HepG2 (cell line): ENCODE results near the gene SPRED2. TPM values are rescaled to one million over a fixed set of nuclear protein-coding genes. Genes with fewer than 3 reads are reported as not detected.

ENCODE experiments used
- ATF7 ChIP-seq, 2 experiments: fragments of 450-650 bp in 1 of 2; sonication (generic) in 1 of 2; formaldehyde crosslinking in 1 of 2; IDR thresholded peaks; 2 replicates each; pipeline versions ENCODE4 v1.4.0 to v1.6.1; 2016 to 2020; ENCODE audit warnings: antibody characterized with exemption in 1 of 2, mild to moderate bottlenecking in 1 of 2, missing genetic modification reagents in 1 of 2
- KDM1A ChIP-seq: IDR thresholded peaks from 2 replicates; pipeline ENCODE4 v1.6.1; 2016; ENCODE audit warnings: missing compliant biosample characterization
- KLF16 ChIP-seq, 2 experiments: sonication (generic) in 1 of 2; formaldehyde crosslinking in 1 of 2; IDR thresholded peaks; 2 replicates each; pipeline versions ENCODE4 v1.6.1 to v1.8.0; 2016 to 2023; ENCODE audit warnings: missing genetic modification reagents in 2 of 2, missing compliant biosample characterization in 1 of 2
- SMYD3 ChIP-seq: sonication (generic); formaldehyde crosslinking; IDR thresholded peaks from 2 replicates; pipeline ENCODE4 v1.8.1; 2023; ENCODE audit warnings: mild to moderate bottlenecking, missing genetic modification reagents
- TSC22D2 ChIP-seq: sonication (generic); formaldehyde crosslinking; IDR thresholded peaks from 2 replicates; pipeline ENCODE4 v1.5.1; 2020; ENCODE audit warnings: missing genetic modification reagents, mild to moderate bottlenecking, borderline replicate concordance
- ZEB1 ChIP-seq: IDR thresholded peaks from 2 replicates; pipeline ENCODE4 v1.6.1; 2012; ENCODE audit warnings: mild to moderate bottlenecking, low read depth, inconsistent platforms; ENCODE audit not compliant: insufficient replicate concordance
- ZFY ChIP-seq: sonication (generic); formaldehyde crosslinking; IDR thresholded peaks from 2 replicates; pipeline ENCODE4 v1.4.0; 2020; ENCODE audit warnings: missing genetic modification reagents
- ZNF430 ChIP-seq: sonication (generic); formaldehyde crosslinking; IDR thresholded peaks from 2 replicates; pipeline ENCODE4 v1.9.0; 2021; ENCODE audit warnings: mild to moderate bottlenecking, missing genetic modification reagents
- ZNF577 ChIP-seq: sonication (generic); formaldehyde crosslinking; IDR thresholded peaks from 2 replicates; pipeline ENCODE4 v1.4.0; 2020; ENCODE audit warnings: mild to moderate bottlenecking, low read depth, missing genetic modification reagents, borderline replicate concordance
- ZNF605 ChIP-seq: sonication (generic); formaldehyde crosslinking; IDR thresholded peaks from 2 replicates; pipeline ENCODE4 v1.8.0; 2022; ENCODE audit warnings: mild to moderate bottlenecking, missing genetic modification reagents
- ZNF652 ChIP-seq: IDR thresholded peaks from 2 replicates; pipeline ENCODE4 v1.6.1; 2016; ENCODE audit warnings: low read depth, borderline replicate concordance
- ZNF790 ChIP-seq: sonication (generic); formaldehyde crosslinking; IDR thresholded peaks from 2 replicates; pipeline ENCODE4 v1.8.0; 2022; ENCODE audit warnings: missing genetic modification reagents, mild to moderate bottlenecking, borderline replicate concordance
- polyA plus RNA-seq, 8 experiments: library from polyadenylated mRNA; depleted of rRNA in 3 of 8; stranded (reverse) in 7 of 8; unstranded in 1 of 8; fragments of >200 nt; fragmentation: Illumina TruSeq in 4 of 8; extraction: Trizol in 4 of 8; gene quantifications; 2 replicates each; pipeline versions ENCODE4 v1.2.1 to v1.2.3, GENCODE V29; 2011 to 2016; ENCODE audit warnings: low read depth in 4 of 8, missing spikeins in 1 of 8, mixed read lengths in 1 of 8; ENCODE audit not compliant: insufficient read depth in 1 of 8
- total RNA-seq, 5 experiments: library from RNA; depleted of rRNA; stranded (reverse); fragments of >200 nt; fragmentation: Illumina TruSeq; extraction: Trizol; gene quantifications; 2 replicates each; pipeline ENCODE4 v1.2.3, GENCODE V29; 2016; ENCODE audit warnings: low read depth in 1 of 5
- TF ChIP-seq, protein P1 (sequence below): sonication (generic); formaldehyde crosslinking; IDR thresholded peaks from 2 replicates; pipeline ENCODE4 v1.4.0; 2020; ENCODE audit warnings: low read depth, mild to moderate bottlenecking, missing genetic modification reagents
- TF ChIP-seq, protein P2 (sequence below): IDR thresholded peaks from 2 replicates; pipeline ENCODE4 v1.6.1; 2016; ENCODE audit warnings: control low read depth
- TF ChIP-seq, protein P3 (sequence below): sonication (generic); formaldehyde crosslinking; IDR thresholded peaks from 2 replicates; pipeline ENCODE4 v1.8.1; 2023; ENCODE audit warnings: mild to moderate bottlenecking, missing genetic modification reagents
- TF ChIP-seq, protein P4 (sequence below): sonication (generic); formaldehyde crosslinking; IDR thresholded peaks from 2 replicates; pipeline ENCODE4 v1.5.0; 2020; ENCODE audit warnings: mild to moderate bottlenecking, missing genetic modification reagents, borderline replicate concordance
- TF ChIP-seq, protein P5 (sequence below): sonication (generic); formaldehyde crosslinking; IDR thresholded peaks from 2 replicates; pipeline ENCODE4 v1.8.0; 2022; ENCODE audit warnings: mild to moderate bottlenecking, missing genetic modification reagents, borderline replicate concordance
- TF ChIP-seq, protein P6 (sequence below): IDR thresholded peaks from 2 replicates; pipeline ENCODE4 v1.6.1; 2016; ENCODE audit warnings: missing genetic modification reagents, missing compliant biosample characterization

Gene SPRED2
- total and polyA plus RNA-seq, 2 of the 13 experiments (the other 11 are each of a cell fraction or from before 2014, with no cell fraction given) = 13.0 to 37.0 TPM

DNA sequence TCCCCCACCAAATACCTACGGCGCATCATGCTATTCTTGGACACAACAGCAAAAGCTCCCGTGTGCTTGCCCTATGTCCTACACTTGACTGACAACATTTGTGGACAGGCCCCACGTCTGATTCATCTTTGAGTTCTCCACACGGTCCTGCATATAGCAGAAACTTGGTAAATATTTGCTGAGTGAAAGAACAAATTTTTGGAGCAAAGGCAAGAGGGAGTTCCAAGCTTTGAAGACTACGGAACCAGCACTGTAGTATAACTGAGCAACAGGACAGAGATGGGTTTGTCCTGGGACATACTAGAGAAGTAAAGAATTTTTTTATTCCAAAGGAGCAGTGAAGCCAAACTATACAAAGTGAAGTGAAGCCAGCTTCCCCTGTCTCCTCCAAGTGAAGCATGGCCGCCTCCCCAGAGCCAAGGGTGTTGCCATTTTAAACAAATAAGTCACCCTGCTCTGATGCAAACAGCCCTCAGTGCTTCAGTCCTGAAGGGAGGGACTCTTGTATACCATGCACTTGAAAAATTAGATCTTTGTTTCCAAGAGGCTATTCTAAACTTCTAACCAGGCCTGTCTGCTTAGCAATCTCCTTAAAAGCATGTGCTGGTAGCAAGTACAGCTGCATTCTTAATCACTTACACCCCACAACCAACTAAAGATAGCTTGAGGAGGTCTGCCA is 35.9 kb downstream of the SPRED2 start (continued):
- TF ChIP-seq, protein P1, sequence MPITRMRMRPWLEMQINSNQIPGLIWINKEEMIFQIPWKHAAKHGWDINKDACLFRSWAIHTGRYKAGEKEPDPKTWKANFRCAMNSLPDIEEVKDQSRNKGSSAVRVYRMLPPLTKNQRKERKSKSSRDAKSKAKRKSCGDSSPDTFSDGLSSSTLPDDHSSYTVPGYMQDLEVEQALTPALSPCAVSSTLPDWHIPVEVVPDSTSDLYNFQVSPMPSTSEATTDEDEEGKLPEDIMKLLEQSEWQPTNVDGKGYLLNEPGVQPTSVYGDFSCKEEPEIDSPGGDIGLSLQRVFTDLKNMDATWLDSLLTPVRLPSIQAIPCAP (CRISPR knock-in tag) = no peak
- peak; percentile 22; the same call in 1 of the 2 replicates for TF ChIP-seq ZFY (CRISPR knock-in tag)
- TF ChIP-seq ZNF577 (CRISPR knock-in tag) = no peak
- TF ChIP-seq, protein P2, sequence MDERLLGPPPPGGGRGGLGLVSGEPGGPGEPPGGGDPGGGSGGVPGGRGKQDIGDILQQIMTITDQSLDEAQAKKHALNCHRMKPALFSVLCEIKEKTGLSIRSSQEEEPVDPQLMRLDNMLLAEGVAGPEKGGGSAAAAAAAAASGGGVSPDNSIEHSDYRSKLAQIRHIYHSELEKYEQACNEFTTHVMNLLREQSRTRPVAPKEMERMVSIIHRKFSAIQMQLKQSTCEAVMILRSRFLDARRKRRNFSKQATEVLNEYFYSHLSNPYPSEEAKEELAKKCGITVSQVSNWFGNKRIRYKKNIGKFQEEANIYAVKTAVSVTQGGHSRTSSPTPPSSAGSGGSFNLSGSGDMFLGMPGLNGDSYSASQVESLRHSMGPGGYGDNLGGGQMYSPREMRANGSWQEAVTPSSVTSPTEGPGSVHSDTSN (CRISPR knock-in tag) = peak; percentile 54; the same call in 1 of the 2 replicates
- TF ChIP-seq ZNF790 (CRISPR knock-in tag) = peak; percentile 83; the same call in 1 of the 2 replicates
- TF ChIP-seq, protein P3, sequence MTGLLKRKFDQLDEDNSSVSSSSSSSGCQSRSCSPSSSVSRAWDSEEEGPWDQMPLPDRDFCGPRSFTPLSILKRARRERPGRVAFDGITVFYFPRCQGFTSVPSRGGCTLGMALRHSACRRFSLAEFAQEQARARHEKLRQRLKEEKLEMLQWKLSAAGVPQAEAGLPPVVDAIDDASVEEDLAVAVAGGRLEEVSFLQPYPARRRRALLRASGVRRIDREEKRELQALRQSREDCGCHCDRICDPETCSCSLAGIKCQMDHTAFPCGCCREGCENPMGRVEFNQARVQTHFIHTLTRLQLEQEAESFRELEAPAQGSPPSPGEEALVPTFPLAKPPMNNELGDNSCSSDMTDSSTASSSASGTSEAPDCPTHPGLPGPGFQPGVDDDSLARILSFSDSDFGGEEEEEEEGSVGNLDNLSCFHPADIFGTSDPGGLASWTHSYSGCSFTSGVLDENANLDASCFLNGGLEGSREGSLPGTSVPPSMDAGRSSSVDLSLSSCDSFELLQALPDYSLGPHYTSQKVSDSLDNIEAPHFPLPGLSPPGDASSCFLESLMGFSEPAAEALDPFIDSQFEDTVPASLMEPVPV (CRISPR knock-in tag) = no peak
- TF ChIP-seq KDM1A (CRISPR knock-in tag) = peak; percentile 55; the same call in 1 of the 2 replicates
- TF ChIP-seq ZNF605 (CRISPR knock-in tag) = peak; percentile 88
- no peak for TF ChIP-seq ATF7 (IDR thresholded peaks at IDR 0.05)
- TF ChIP-seq ATF7 (CRISPR knock-in tag; IDR thresholded peaks at IDR 0.05) = peak; percentile 26; the same call in 1 of the 2 replicates
- 0 out of 2 replicates have a peak, but pooled peaks have one; percentile 79 for TF ChIP-seq SMYD3
- TF ChIP-seq, protein P4, sequence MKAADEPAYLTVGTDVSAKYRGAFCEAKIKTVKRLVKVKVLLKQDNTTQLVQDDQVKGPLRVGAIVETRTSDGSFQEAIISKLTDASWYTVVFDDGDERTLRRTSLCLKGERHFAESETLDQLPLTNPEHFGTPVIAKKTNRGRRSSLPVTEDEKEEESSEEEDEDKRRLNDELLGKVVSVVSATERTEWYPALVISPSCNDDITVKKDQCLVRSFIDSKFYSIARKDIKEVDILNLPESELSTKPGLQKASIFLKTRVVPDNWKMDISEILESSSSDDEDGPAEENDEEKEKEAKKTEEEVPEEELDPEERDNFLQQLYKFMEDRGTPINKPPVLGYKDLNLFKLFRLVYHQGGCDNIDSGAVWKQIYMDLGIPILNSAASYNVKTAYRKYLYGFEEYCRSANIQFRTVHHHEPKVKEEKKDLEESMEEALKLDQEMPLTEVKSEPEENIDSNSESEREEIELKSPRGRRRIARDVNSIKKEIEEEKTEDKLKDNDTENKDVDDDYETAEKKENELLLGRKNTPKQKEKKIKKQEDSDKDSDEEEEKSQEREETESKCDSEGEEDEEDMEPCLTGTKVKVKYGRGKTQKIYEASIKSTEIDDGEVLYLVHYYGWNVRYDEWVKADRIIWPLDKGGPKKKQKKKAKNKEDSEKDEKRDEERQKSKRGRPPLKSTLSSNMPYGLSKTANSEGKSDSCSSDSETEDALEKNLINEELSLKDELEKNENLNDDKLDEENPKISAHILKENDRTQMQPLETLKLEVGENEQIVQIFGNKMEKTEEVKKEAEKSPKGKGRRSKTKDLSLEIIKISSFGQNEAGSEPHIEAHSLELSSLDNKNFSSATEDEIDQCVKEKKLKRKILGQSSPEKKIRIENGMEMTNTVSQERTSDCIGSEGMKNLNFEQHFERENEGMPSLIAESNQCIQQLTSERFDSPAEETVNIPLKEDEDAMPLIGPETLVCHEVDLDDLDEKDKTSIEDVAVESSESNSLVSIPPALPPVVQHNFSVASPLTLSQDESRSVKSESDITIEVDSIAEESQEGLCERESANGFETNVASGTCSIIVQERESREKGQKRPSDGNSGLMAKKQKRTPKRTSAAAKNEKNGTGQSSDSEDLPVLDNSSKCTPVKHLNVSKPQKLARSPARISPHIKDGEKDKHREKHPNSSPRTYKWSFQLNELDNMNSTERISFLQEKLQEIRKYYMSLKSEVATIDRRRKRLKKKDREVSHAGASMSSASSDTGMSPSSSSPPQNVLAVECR (CRISPR knock-in tag) = peak; percentile 73; the same call in 1 of the 2 replicates
- TF ChIP-seq, protein P5, sequence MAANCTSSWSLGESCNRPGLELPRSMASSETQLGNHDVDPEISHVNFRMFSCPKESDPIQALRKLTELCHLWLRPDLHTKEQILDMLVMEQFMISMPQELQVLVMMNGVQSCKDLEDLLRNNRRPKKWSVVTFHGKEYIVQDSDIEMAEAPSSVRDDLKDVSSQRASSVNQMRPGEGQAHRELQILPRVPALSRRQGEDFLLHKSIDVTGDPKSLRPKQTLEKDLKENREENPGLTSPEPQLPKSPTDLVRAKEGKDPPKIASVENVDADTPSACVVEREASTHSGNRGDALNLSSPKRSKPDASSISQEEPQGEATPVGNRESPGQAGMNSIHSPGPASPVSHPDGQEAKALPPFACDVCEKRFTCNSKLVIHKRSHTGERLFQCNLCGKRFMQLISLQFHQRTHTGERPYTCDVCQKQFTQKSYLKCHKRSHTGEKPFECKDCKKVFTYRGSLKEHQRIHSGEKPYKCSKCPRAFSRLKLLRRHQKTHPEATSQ (CRISPR knock-in tag) = 0 out of 2 replicates have a peak, but pooled peaks have one; percentile 58
- peak; percentile 72 for TF ChIP-seq ZEB1
- peak; percentile 16; the same call in 1 of the 2 replicates for TF ChIP-seq ZNF652 (CRISPR knock-in tag)
- peak in 1 of 2 experiments; percentile 66; a peak in 1 of 4 replicates for TF ChIP-seq KLF16 (CRISPR knock-in tag; IDR thresholded peaks at IDR 0.05)
- TF ChIP-seq ZNF430 (CRISPR knock-in tag) = peak; percentile 79; the same call in 1 of the 2 replicates
- TF ChIP-seq TSC22D2 = peak; percentile 62; the same call in 1 of the 2 replicates
- TF ChIP-seq, protein P6, sequence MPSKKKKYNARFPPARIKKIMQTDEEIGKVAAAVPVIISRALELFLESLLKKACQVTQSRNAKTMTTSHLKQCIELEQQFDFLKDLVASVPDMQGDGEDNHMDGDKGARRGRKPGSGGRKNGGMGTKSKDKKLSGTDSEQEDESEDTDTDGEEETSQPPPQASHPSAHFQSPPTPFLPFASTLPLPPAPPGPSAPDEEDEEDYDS = peak; percentile 47; the same call in 1 of the 2 replicates
